Urinary bladder (tissue), 4 donors: Measurements from ENCODE around the gene DENND4A. TPM values are rescaled to one million over a fixed set of nuclear protein-coding genes. Genes with fewer than 3 reads are reported as not detected.
A peak's percentile ranks its signal among the peaks of the same experiment; 100 is the strongest.
"Not testable (repeated sequence)": the region's sequence is repeated elsewhere in the genome, so short reads cannot be mapped to it uniquely, and the experiment has no call there.

Experiments
- DNase-seq: peaks from one replicate; pipeline ENCODE4 v3.0.0-alpha.2; 2015; ENCODE audit errors: extremely low spot score
- H3K27ac ChIP-seq: one replicate; pipeline ENCODE4 v1.5.1; 2013; ENCODE audit warnings: low read depth, mild to moderate bottlenecking, moderate library complexity
- H3K36me3 ChIP-seq: one replicate; pipeline ENCODE4 v1.6.1; 2013; ENCODE audit warnings: mild to moderate bottlenecking, moderate library complexity; ENCODE audit not compliant: insufficient read depth
- H3K4me1 ChIP-seq: one replicate; pipeline ENCODE4 v1.6.1; 2013; ENCODE audit warnings: mild to moderate bottlenecking, moderate library complexity; ENCODE audit not compliant: insufficient read depth
- H3K4me3 ChIP-seq: one replicate; pipeline ENCODE4 v1.5.1; 2013; ENCODE audit warnings: low read depth, low read length
- WGBS: extraction: QIAGEN DNeasy Blood & Tissue Kit; methylation state at CpG from one replicate; pipeline ENCODE4 v1.1.7; 2013; 5-methylcytosine and 5-hydroxymethylcytosine counted together
- polyA plus RNA-seq: library from polyadenylated mRNA; stranded (reverse); fragments of 200-250 nt; gene quantifications from one replicate; pipeline ENCODE4 v1.2.3, GENCODE V29; 2013
- total RNA-seq: library from RNA; depleted of rRNA; stranded (reverse); fragments of >200 nt; gene quantifications from one replicate; pipeline ENCODE4 v1.2.3, GENCODE V29; 2014
- donor health status: healthy with polysubstance abuse.
- donor health status: healthy.

The DENND4A gene
- total and polyA plus RNA-seq, 2 donors = 8.5 to 56.4 TPM

DNA sequence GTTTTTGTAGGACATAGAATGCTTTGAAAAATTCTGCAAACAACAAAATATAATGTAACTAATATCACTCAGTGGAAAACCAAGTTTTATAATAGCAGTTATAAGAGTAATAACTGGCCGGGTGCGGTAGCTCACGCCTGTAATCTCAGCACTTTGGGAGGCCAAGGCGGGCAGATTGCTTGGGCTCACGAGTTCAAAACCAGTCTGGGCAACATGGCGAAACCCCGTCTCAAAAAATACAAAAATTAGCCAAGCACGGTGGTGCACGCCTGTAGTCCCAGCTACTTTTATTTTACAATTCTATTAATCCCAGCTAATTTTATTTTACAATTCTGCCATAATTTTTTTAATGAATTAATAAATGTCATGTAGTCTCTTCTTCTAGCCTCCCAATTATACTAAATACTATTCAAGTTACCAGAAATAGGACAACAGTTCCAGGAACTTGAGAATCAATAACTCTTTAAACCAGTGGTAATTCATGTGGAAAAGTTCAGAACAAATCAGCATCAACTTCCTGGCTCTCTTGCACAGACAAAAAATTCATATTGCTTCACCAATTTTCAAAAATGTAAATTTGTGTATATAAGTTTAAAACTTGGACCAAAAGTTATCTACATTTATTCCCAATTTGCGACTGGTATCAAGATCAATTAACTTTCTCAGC, 2.2 kb downstream of the DENND4A start:
- H3K27ac ChIP-seq = no peak overlapping the region
- DNase-seq = no peak
- no peaks in the 10 kb centered on the region for H3K36me3 ChIP-seq
- H3K4me1 ChIP-seq = no peaks in the 10 kb centered on the region
- no peak overlapping the region for H3K4me3 ChIP-seq
- WGBS = 94% methylated on average over 10 of the region's 10 CpGs

DNA sequence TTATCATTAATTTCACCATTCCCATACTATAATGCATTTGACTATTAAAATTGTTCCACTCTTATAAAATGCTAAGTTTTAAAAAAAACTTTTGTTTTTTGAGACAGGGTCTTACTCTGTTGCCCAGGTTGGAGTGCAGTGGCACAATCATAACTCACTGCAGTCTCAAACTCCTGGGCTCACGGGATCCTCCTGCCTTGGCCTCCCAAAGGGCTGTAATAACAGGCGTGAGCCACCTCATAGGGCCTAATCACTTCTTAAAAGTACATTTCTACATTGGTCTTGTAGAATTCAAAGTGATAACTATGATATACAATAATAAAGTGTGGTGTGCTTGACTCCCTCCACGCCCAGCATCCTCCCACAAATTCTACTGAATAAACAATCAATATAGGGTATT, 3.0 kb downstream of the DENND4A start:
- H3K4me1 ChIP-seq = no peaks in the 10 kb centered on the region
- H3K27ac ChIP-seq = no peak overlapping the region
- no peaks in the 10 kb centered on the region for H3K36me3 ChIP-seq
- WGBS = 95% methylated on average over 3 of the region's 3 CpGs
- no peak overlapping the region for H3K4me3 ChIP-seq
- no peak for DNase-seq

DNA sequence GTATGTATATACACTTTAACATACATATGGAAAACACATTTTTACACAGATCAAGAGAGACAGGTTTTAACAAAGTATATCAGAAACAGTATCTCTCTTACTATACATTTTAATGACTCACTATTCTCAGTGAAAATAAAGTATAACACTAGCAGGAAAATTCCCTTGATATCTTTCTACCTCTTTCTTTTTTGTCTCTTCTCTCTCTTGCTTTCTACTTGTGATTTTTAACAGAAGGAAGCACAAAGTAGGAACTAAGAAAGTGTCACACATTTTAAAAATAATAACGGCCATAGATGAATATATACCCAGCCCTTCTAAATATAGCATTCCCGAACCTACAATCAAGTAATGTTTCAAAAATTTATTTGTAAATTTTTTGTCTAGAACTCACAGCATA, 4.8 kb downstream of the DENND4A start:
- Histone ChIP-seq H3K4me1 (no peaks in the 10 kb centered on the region), H3K36me3 (no peaks in the 10 kb centered on the region), H3K27ac (peak overlapping the region; percentile 23), H3K4me3 (no peak overlapping the region)
- WGBS = 62% methylated on average over 2 of the region's 2 CpGs
- DNase-seq = no peak

DNA sequence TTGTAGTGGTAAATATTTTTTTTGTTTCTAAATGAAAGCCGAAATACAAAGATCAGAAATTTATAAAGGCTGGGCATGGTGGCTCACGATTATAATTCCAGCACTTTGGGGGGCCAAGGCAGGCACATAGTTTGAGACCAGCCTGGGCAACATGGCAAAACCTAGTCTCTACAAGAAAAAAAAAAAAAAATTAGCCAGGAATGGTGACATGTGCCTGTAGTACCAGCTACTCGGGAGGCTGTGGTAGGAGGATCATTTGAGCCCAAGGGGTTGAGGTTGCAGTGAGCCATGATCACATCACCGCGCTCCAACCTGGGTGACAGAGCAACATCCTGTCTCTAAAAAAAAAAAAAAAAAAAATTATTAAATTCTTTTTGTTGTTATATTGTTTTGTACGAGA, 6.9 kb downstream of the DENND4A start:
- no peak overlapping the region for H3K4me3 ChIP-seq
- no peaks in the 10 kb centered on the region for H3K36me3 ChIP-seq
- H3K27ac ChIP-seq = no peak overlapping the region
- 97% methylated on average over 6 of the region's 6 CpGs for WGBS
- DNase-seq = no peak
- no peaks in the 10 kb centered on the region for H3K4me1 ChIP-seq

DNA sequence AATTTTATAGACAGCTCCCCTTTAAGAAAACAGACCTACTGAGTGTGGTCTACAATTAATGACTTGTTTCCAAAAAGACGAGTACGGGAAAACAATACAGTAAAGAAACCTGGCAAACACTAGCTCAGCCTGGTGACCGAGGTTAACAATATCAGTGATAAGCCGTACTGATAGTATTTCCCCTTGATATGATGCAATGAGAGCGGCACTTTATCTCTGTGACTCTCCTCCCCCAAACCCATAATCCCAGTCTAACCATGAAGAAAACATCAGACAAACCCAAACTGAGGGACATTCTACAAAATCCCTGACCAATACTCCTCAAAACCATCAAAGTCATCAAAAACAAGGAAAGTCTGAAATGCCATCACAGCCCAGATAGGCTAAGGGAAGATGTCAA, 8.2 kb downstream of the DENND4A start:
- H3K36me3 ChIP-seq = no peaks in the 10 kb centered on the region
- no peak for DNase-seq
- WGBS = 85% methylated on average over 5 of the region's 5 CpGs

DNA sequence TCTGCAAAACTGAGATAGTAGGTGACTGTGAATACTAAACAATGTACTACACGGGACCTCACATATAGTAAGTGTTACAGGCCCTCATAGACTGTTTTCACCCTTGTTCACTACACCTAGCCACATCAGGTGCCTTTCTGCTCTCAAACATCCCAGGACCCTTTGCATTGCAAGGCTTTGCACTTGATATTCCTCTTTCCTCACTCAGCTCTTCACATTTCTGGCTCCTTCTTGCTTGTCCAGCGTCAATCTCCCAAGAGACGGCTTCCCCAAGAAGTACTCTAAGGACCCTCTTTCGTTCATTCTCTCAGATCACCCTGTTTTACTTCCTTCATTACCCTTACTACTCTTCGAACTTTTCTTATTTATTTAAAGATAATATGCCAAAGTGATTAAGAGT, 10.0 kb downstream of the DENND4A start:
- no peak for DNase-seq
- H3K4me3 ChIP-seq = no peak overlapping the region
- no peaks in the 10 kb centered on the region for H3K36me3 ChIP-seq
- WGBS = 91% methylated on average over 5 of the region's 5 CpGs
- no peaks in the 10 kb centered on the region for H3K4me1 ChIP-seq
- H3K27ac ChIP-seq = no peak overlapping the region

More for the DNA sequence above, 8.2 kb downstream of the DENND4A start:
- no peak overlapping the region for H3K27ac ChIP-seq
- no peaks in the 10 kb centered on the region for H3K4me1 ChIP-seq
- no peak overlapping the region for H3K4me3 ChIP-seq

DNA sequence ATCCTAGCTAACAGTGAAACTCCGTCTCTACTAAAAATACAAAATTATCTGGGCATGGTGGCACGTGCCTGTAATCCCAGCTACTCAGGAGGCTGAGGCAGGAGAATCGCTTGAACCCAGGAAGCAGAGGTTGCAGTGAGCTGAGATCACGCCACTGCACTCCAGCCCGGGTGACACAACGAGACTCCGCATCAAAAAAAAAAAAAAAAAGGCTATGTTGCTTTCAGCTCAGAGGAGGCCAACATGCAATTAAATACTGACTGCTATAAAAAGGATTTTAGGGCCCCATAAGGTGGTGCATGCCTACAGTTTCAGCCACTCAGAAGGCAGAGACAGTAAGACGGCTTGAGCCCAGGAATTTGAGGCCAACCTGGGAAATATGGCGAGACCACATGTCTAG, 13.4 kb downstream of the DENND4A start:
- H3K36me3 ChIP-seq, H3K4me3 ChIP-seq, H3K4me1 ChIP-seq, DNase-seq, H3K27ac ChIP-seq: not testable (repeated sequence)
- 81% methylated on average over 9 of the region's 9 CpGs for WGBS

DNA sequence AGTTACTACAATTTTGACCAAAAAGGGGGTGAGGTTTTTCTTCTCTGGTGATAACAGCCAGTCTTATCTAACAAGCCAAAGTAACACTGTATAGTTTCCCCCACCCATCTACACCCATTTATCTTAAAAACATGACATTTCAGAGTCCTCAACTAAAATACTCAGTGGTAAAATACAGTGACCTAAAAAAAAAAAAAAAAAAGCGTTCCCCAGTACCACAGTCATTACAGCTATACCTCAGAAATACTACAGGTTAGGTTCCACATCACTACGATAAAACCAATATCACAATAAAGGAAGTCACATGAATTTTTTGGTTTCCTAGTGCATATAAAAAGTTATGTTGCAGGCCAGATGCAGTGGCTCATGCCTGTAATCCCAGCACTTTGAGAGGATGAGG, 13.8 kb downstream of the DENND4A start:
- H3K4me1 ChIP-seq = no peaks in the 10 kb centered on the region
- no peak for DNase-seq
- 86% methylated on average over 2 of the region's 2 CpGs for WGBS
- H3K4me3 ChIP-seq = no peak overlapping the region
- H3K27ac ChIP-seq = no peak overlapping the region
- no peaks in the 10 kb centered on the region for H3K36me3 ChIP-seq

DNA sequence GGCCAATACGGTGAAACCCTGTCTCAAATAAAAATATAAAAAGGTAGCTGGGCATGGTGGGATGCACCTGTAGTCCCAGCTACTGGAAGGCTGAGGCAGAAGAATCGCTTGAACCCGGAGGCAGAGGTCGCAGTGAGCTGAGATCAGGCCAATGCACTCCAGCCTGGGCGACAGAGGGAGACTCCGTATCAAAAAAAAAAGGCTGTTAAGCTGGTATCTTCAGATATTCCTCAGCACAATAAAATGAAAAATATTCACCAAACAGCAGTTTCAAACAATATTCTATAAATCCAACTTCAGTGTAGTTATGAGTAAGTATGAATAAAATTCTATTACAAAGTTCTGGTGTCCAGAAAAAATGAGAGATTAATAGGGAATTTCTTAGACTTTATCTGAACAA, 14.2 kb downstream of the DENND4A start:
- no peaks in the 10 kb centered on the region for H3K36me3 ChIP-seq
- 87% methylated on average over 6 of the region's 6 CpGs for WGBS
- no peak for DNase-seq

DNA sequence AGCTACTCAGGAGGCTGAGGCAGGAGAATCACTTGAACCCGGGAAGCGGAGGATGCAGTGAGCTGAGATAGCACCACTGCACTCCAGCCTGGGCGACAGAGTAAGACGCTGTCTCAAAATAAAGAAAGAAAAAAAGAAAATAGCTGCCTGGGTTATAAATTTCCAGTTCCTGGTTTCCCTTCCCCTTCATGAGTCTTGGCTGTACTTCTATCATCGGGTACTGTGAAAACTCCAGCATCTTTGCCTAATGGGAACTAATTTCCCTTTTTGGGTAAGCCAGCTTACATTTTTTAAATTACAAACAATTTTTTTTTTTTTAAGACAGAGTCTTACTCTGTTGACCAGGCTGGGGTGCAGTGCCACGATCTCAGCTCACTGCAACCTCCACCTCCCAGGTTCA, 15.0 kb downstream of the DENND4A start:
- Histone ChIP-seq H3K27ac (no peak overlapping the region), H3K4me1 (no peaks in the 10 kb centered on the region), H3K36me3 (no peaks in the 10 kb centered on the region), H3K4me3 (no peak overlapping the region)
- WGBS = 92% methylated on average over 6 of the region's 6 CpGs
- DNase-seq = no peak

More for the DNA sequence above, 14.2 kb downstream of the DENND4A start:
- H3K27ac ChIP-seq = no peak overlapping the region
- no peak overlapping the region for H3K4me3 ChIP-seq
- no peaks in the 10 kb centered on the region for H3K4me1 ChIP-seq

DNA sequence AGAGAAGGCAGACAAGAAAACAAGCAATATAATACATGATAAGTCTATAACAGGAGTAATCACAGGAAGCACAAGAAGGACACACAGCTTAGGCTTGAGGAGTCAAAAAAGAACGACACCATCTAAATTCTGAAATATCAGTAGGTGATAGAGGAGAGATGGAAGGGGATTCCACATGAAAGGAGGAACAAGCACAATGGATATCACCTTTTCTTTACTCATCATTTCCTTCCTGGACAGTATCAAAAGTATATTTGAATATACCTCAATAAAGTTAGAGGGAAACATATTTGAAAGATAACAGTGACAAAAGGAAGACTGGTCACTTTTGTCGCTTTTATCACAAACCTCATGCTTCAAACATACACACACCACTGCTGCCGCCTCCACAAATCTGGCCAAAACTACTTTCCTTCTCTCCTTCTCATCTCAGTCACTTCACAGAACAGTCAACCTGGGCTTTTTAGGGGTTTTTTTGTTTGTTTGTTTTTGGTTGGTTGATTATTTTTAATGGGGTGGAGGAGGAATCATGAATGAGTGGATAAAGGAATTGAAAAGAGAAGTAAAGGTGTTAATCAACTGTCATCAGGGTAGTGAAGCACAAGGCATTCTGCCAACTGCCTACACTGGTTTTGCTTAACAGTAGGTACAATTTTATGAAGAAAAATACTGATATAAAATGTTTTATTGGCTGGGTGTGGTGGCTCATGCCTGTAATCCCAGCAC, 18.5 kb downstream of the DENND4A start:
- Histone ChIP-seq H3K4me1 (no peaks in the 10 kb centered on the region), H3K4me3 (no peak overlapping the region), H3K36me3 (no peaks in the 10 kb centered on the region), H3K27ac (no peak overlapping the region)
- no peak for DNase-seq
- 89% methylated on average over 3 of the region's 3 CpGs for whole genome bisulfite sequencing

DNA sequence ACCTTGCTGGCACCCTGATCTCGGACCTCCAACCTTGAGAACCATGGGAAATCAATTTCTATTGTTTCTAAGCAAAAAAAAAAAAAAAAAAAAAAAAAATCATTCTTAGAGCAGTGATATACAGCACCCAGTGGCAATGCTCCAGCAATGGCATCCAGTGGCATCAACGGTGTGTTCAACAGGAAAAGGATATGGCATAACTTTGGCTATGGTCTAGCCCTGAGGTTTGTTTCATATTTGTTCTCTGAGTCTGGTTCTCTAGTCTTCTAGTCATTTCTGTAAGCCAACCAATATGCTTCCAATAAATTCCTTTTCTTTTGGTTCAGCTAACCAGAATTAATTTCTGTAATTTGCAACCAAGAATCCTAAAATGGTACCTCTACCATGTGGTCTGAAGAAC, 19.2 kb downstream of the DENND4A start:
- WGBS = 87% methylated on average over 2 of the region's 2 CpGs
- no peak overlapping the region for H3K27ac ChIP-seq
- no peaks in the 10 kb centered on the region for H3K4me1 ChIP-seq
- DNase-seq = no peak
- H3K4me3 ChIP-seq = no peak overlapping the region
- H3K36me3 ChIP-seq = no peaks in the 10 kb centered on the region

DNA sequence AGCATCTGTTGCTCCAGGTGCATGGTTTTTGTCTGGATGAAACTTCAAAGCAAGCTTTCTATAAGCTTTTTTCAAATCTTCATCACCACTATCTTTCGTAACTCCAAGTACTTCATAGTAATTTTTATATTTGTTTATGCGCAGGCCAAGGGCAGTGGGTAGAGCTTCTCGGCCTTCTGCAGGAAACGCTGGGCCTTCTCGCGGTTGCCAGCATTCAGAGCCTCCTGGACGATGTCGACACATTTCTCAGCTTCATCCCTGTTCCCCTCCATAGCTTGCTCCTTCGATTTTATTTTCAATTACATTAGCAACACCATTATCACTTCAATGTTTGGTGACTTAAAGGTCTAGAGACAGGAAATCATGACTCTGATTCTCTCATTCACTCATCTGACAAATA, 20.2 kb downstream of the DENND4A start:
- Histone ChIP-seq H3K27ac (no peak overlapping the region), H3K4me3 (no peak overlapping the region), H3K36me3 (no peaks in the 10 kb centered on the region), H3K4me1 (no peaks in the 10 kb centered on the region)
- no peak for DNase-seq
- 89% methylated on average over 9 of the region's 9 CpGs for WGBS

DNA sequence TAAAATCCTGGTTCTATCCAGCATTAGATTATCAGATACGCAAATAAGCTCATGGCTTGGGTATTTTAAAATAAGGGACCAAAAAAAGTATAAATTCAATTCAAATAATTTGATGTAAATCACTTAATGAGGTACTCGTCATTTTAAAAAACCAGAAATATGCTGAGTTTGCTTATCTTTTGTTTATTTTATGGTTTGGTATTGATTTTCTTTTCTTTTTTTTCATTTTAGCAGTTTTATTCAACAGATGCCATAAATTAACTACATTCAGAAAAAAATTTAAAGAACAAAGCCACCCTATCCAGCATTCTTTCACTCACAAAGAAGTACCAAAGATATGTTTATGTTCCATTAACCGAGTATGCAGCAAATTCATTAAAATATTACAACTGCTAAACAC, 22.6 kb downstream of the DENND4A start:
- 68% methylated on average over 3 of the region's 3 CpGs for WGBS
- DNase-seq = no peak
- H3K36me3 ChIP-seq = no peaks in the 10 kb centered on the region
- H3K27ac ChIP-seq = no peak overlapping the region
- no peak overlapping the region for H3K4me3 ChIP-seq
- no peaks in the 10 kb centered on the region for H3K4me1 ChIP-seq
